Immature natural killer cell (primary cell): ENCODE measurements around the gene ZNF611. TPM values are rescaled to one million over a fixed set of nuclear protein-coding genes. Genes with fewer than 3 reads are reported as not detected.

Experiments used
- DNase-seq, 3 donors: peaks; one replicate each; pipeline ENCODE4 v3.0.0; 2022; ENCODE audit warnings: mixed read lengths in 1 of 3
- H3K27ac Mint-ChIP-seq, 6 donors: one replicate each; pipeline ENCODE4 v1.8.0; 2020; ENCODE audit warnings: mixed read lengths in 6 of 6, mild to moderate bottlenecking in 5 of 6, inconsistent platforms in 4 of 6, moderate library complexity in 3 of 6
- H3K27me3 Mint-ChIP-seq, 3 donors: one replicate each; pipeline ENCODE4 v1.8.0; 2020 to 2021; ENCODE audit warnings: low read depth in 3 of 3, mild to moderate bottlenecking in 3 of 3, mixed read lengths in 3 of 3, moderate library complexity in 3 of 3, inconsistent platforms in 1 of 3
- H3K36me3 Mint-ChIP-seq, 3 donors: one replicate each; pipeline ENCODE4 v1.8.0; 2020; ENCODE audit warnings: mixed read lengths in 3 of 3, inconsistent platforms in 2 of 3, mild to moderate bottlenecking in 2 of 3
- H3K4me1 Mint-ChIP-seq, 2 donors: one replicate each; pipeline ENCODE4 v1.8.0; 2020; ENCODE audit warnings: inconsistent platforms in 2 of 2, mild to moderate bottlenecking in 2 of 2, mixed read lengths in 2 of 2, moderate library complexity in 1 of 2
- H3K4me3 Mint-ChIP-seq, 5 donors: one replicate each; pipeline ENCODE4 v1.8.0; 2020; ENCODE audit warnings: mild to moderate bottlenecking in 5 of 5, mixed read lengths in 5 of 5, inconsistent platforms in 3 of 5, moderate library complexity in 3 of 5
- H3K9me3 Mint-ChIP-seq, 6 donors: one replicate each; pipeline ENCODE4 v1.8.0; 2020; ENCODE audit warnings: mild to moderate bottlenecking in 6 of 6, mixed read lengths in 6 of 6, inconsistent platforms in 4 of 6, moderate library complexity in 3 of 6
- polyA plus RNA-seq, 3 donors: library from polyadenylated mRNA; unstranded; fragments of 300-500 nt; fragmentation: Illumina TruSeq; gene quantifications; one replicate each; pipeline ENCODE4 v1.2.3, GENCODE V29; 2021

The ZNF611 gene
- polyA plus RNA-seq, 3 donors from 2014 or later, result 18.4 to 75.2 (median 27.4) TPM

GRCh38 chr19:52664461-52664860, 70.4 kb downstream of the ZNF611 start:
- Mint-ChIP-seq H3K27ac (no peak overlapping the region), H3K9me3 (no peaks in the 10 kb centered on the region), H3K36me3 (peaks cover 7 to 39% (median 18%) of the 10 kb centered on the region in 3 donors), H3K27me3 (peaks cover 0 to 2% (median 2%) of the 10 kb centered on the region in 3 donors), H3K4me3 (no peak overlapping the region), H3K4me1 (peaks cover 5 to 37% of the 10 kb centered on the region in 2 donors)
- DNase-seq, result no peak

GRCh38 chr19:52662631-52663030, 72.2 kb downstream of the ZNF611 start:
- peaks cover 13 to 50% (median 29%) of the 10 kb centered on the region in 3 donors for H3K36me3 Mint-ChIP-seq
- no peaks in the 10 kb centered on the region for H3K9me3 Mint-ChIP-seq
- no peak overlapping the region for H3K27ac Mint-ChIP-seq

GRCh38 chr19:52660981-52661380, 73.9 kb downstream of the ZNF611 start:
- H3K36me3 Mint-ChIP-seq, result peaks cover 18 to 52% (median 36%) of the 10 kb centered on the region in 3 donors
- H3K9me3 Mint-ChIP-seq, result no peaks in the 10 kb centered on the region
- H3K4me3 Mint-ChIP-seq, result no peak overlapping the region
- peaks cover 7 to 41% of the 10 kb centered on the region in 2 donors for H3K4me1 Mint-ChIP-seq
- H3K27me3 Mint-ChIP-seq, result peaks cover 0 to under 1% (median under 1%) of the 10 kb centered on the region in 3 donors
- no peak for DNase-seq
- H3K27ac Mint-ChIP-seq, result peak overlapping the region in 4 of 6 donors; percentile 5 to 68 (median 28)

More at GRCh38 chr19:52662631-52663030, 72.2 kb downstream of the ZNF611 start:
- Mint-ChIP-seq H3K4me3 (no peak overlapping the region), H3K4me1 (peaks cover 5 to 41% of the 10 kb centered on the region in 2 donors), H3K27me3 (peaks cover 0 to 2% (median 2%) of the 10 kb centered on the region in 3 donors)
- no peak for DNase-seq

GRCh38 chr19:52659013-52659412, 75.8 kb downstream of the ZNF611 start:
- Mint-ChIP-seq H3K4me3 (no peak overlapping the region), H3K4me1 (peaks cover 7 to 35% of the 10 kb centered on the region in 2 donors), H3K9me3 (no peaks in the 10 kb centered on the region), H3K36me3 (peaks cover 32 to 65% (median 50%) of the 10 kb centered on the region in 3 donors), H3K27ac (peak overlapping the region in 2 of 6 donors; percentile 74 to 77), H3K27me3 (no peaks in the 10 kb centered on the region)
- no peak for DNase-seq

- no peak for DNase-seq
- H3K4me3 Mint-ChIP-seq, result no peak overlapping the region
- peaks cover 36 to 69% (median 53%) of the 10 kb centered on the region in 3 donors for H3K36me3 Mint-ChIP-seq
- no peaks in the 10 kb centered on the region for H3K27me3 Mint-ChIP-seq
- H3K4me1 Mint-ChIP-seq, result peaks cover 7 to 34% of the 10 kb centered on the region in 2 donors
- H3K27ac Mint-ChIP-seq, result peak overlapping the region in 1 of 6 donors; percentile 74
- no peaks in the 10 kb centered on the region for H3K9me3 Mint-ChIP-seq
Measured at GRCh38 chr19:52658595-52658994, 76.2 kb downstream of the ZNF611 start.

GRCh38 chr19:52653161-52653560, 81.7 kb downstream of the ZNF611 start:
- Mint-ChIP-seq H3K9me3 (peaks cover 0 to 4% (median 1%) of the 10 kb centered on the region in 6 donors), H3K27ac (no peak overlapping the region), H3K4me3 (no peak overlapping the region), H3K27me3 (no peaks in the 10 kb centered on the region), H3K4me1 (peaks cover 0 to 3% of the 10 kb centered on the region in 2 donors), H3K36me3 (peaks cover 64 to 76% (median 69%) of the 10 kb centered on the region in 3 donors)
- no peak for DNase-seq

Other genes starting within 250 kb of the ZNF611 start
- 10 to 100 TPM in 2 of 3 donors, not detected in 1; 12.4 to 16.6 TPM for gene ZNF808, start 207.4 kb downstream of the ZNF611 start, polyA plus RNA-seq
- gene ZNF701, start 164.8 kb downstream of the ZNF611 start, polyA plus RNA-seq, result 10 to 100 TPM in 2 of 3 donors, 1 to 10 TPM in 1; 2.7 to 25.1 (median 13.3) TPM
- gene ZNF83, start 96.7 kb downstream of the ZNF611 start, polyA plus RNA-seq, result 10 to 100 TPM in 1 of 3 donors, 1 to 10 TPM in 2; 5.2 to 19.1 (median 8.3) TPM
- gene ZNF600, start 51.7 kb upstream of the ZNF611 start, polyA plus RNA-seq, result 100 to 1,000 TPM in 1 of 3 donors, 10 to 100 TPM in 2; 28.2 to 114 (median 42.4) TPM
- gene ZNF28, start 86.6 kb upstream of the ZNF611 start, polyA plus RNA-seq, result 10 to 100 TPM; 25.8 to 59.5 (median 59.4) TPM
- gene ZNF468, start 122.6 kb upstream of the ZNF611 start, polyA plus RNA-seq, result 10 to 100 TPM; 22.5 to 40.5 (median 35.5) TPM
- gene ZNF320, start 162.6 kb upstream of the ZNF611 start, polyA plus RNA-seq, result 1 to 10 TPM in 2 of 3 donors, not detected in 1; 4.9 to 5.5 TPM
- 1 to 10 TPM; 1.9 to 3.9 (median 1.9) TPM for gene ZNF888, start 188.4 kb upstream of the ZNF611 start, polyA plus RNA-seq
- gene ZNF816, start 227.8 kb upstream of the ZNF611 start, polyA plus RNA-seq, result 10 to 100 TPM in 1 of 3 donors, 1 to 10 TPM in 2; 9.8 to 21.0 (median 10.0) TPM